Hematopoietic multipotent progenitor cell treated with erythropoietin and hydrocortisone succinate and interleukin-3 and kit ligand, for 6 days (in vitro differentiated cells): ENCODE measurements around the gene CFTR.

Source experiments
- DNase-seq: peaks from one replicate; pipeline ENCODE4 v3.0.0-alpha.2; 2015

CFTR gene

GRCh38 chr7:117592011-117592635, 112.3 kb downstream of the CFTR start:
- DNase-seq: no peak

GRCh38 chr7:117596134-117596533, 116.3 kb downstream of the CFTR start:
- no peak for DNase-seq

GRCh38 chr7:117597755-117598154, 117.9 kb downstream of the CFTR start:
- no peak for DNase-seq

- no peak for DNase-seq
These were observed 121.1 kb downstream of the CFTR start for GRCh38 chr7:117600911-117601310.

- no peak for DNase-seq
These were observed 123.8 kb downstream of the CFTR start for GRCh38 chr7:117603627-117604026.

- no peak for DNase-seq
These were observed 125.9 kb downstream of the CFTR start for GRCh38 chr7:117605712-117606111.

GRCh38 chr7:117606132-117606531, 126.3 kb downstream of the CFTR start:
- no peak for DNase-seq

GRCh38 chr7:117610396-117610795, 130.6 kb downstream of the CFTR start:
- no peak for DNase-seq

- DNase-seq: no peak
These were observed 132.8 kb downstream of the CFTR start for GRCh38 chr7:117612637-117613036.

GRCh38 chr7:117616694-117617093, 136.9 kb downstream of the CFTR start:
- no peak for DNase-seq

- DNase-seq: no peak
These were observed 139.9 kb downstream of the CFTR start for GRCh38 chr7:117619681-117620080.

- DNase-seq: no peak
These were observed 141.3 kb downstream of the CFTR start for GRCh38 chr7:117621075-117621618.

GRCh38 chr7:117623606-117624005, 143.8 kb downstream of the CFTR start:
- no peak for DNase-seq

- DNase-seq: no peak
These were observed 150.7 kb downstream of the CFTR start for GRCh38 chr7:117630501-117630900.

- DNase-seq: no peak
These were observed 151.2 kb downstream of the CFTR start for GRCh38 chr7:117630907-117631564.

GRCh38 chr7:117631652-117632051, 151.8 kb downstream of the CFTR start:
- no peak for DNase-seq

- no peak for DNase-seq
These were observed 158.1 kb downstream of the CFTR start for GRCh38 chr7:117637937-117638336.

- no peak for DNase-seq
These were observed 160.1 kb downstream of the CFTR start for GRCh38 chr7:117639966-117640365.

- no peak for DNase-seq
These were observed 160.6 kb downstream of the CFTR start for GRCh38 chr7:117640465-117640864.

- no peak for DNase-seq
These were observed 165.8 kb downstream of the CFTR start for GRCh38 chr7:117645481-117646165.

GRCh38 chr7:117648203-117648866, 168.5 kb downstream of the CFTR start:
- DNase-seq: no peak

- no peak for DNase-seq
These were observed 173.3 kb downstream of the CFTR start for GRCh38 chr7:117652943-117653680.

GRCh38 chr7:117654780-117655179, 175.0 kb downstream of the CFTR start:
- DNase-seq: no peak
